HG02623 (cell line): ENCODE data around the gene NUDT14.

Source experiments
- ATAC-seq: cut with Tn5 transposase; IDR thresholded peaks from one replicate; pipeline ENCODE4 v1.9.1; 2021; ENCODE audit warnings: moderate library complexity; ENCODE audit not compliant: unreplicated experiment

Gene NUDT14

GRCh38 chr14:105161964-105162668 lies 19.0 kb downstream of the NUDT14 start:
- no peak for ATAC-seq

GRCh38 chr14:105161309-105161708 lies 19.8 kb downstream of the NUDT14 start:
- no peak for ATAC-seq

GRCh38 chr14:105160776-105161175 lies 20.3 kb downstream of the NUDT14 start:
- ATAC-seq: no peak

- ATAC-seq: no peak
These were observed 21.8 kb downstream of the NUDT14 start for GRCh38 chr14:105159344-105159743.

- no peak for ATAC-seq
These were observed 22.3 kb downstream of the NUDT14 start for GRCh38 chr14:105158794-105159193.

GRCh38 chr14:105157872-105158271 lies 23.2 kb downstream of the NUDT14 start:
- ATAC-seq: no peak

- ATAC-seq: no peak
These were observed 24.4 kb downstream of the NUDT14 start for GRCh38 chr14:105156414-105157375.

- no peak for ATAC-seq
These were observed 25.3 kb downstream of the NUDT14 start for GRCh38 chr14:105155681-105156413.

GRCh38 chr14:105155071-105155651 lies 26.0 kb downstream of the NUDT14 start:
- ATAC-seq: no peak

GRCh38 chr14:105154476-105154871 lies 26.6 kb downstream of the NUDT14 start:
- ATAC-seq: no peak

GRCh38 chr14:105153739-105154475 lies 27.2 kb downstream of the NUDT14 start:
- ATAC-seq: no peak

- no peak for ATAC-seq
These were observed 27.8 kb downstream of the NUDT14 start for GRCh38 chr14:105153331-105153731.

GRCh38 chr14:105152794-105153241 lies 28.3 kb downstream of the NUDT14 start:
- ATAC-seq: no peak

- ATAC-seq: no peak
These were observed 29.0 kb downstream of the NUDT14 start for GRCh38 chr14:105151838-105152793.

- no peak for ATAC-seq
These were observed 29.9 kb downstream of the NUDT14 start for GRCh38 chr14:105151084-105151837.

- ATAC-seq: no peak
These were observed 30.6 kb downstream of the NUDT14 start for GRCh38 chr14:105150368-105151083.

GRCh38 chr14:105150026-105150367 lies 31.1 kb downstream of the NUDT14 start:
- no peak for ATAC-seq
